HepG2 (cell line): Measurements from ENCODE around the gene MSMP. TPM values are rescaled to one million over a fixed set of nuclear protein-coding genes. Genes with fewer than 3 reads are reported as not detected.
A peak's percentile ranks its signal among the peaks of the same experiment; 100 is the strongest.

Source experiments
- ATF7-NPFF ChIP-seq: sonication (generic); formaldehyde crosslinking; IDR thresholded peaks from 2 replicates; pipeline ENCODE4 v1.8.1; 2023; ENCODE audit warnings: mild to moderate bottlenecking, low read depth, missing genetic modification reagents, moderate library complexity
- FLYWCH1 ChIP-seq: sonication (generic); formaldehyde crosslinking; IDR thresholded peaks from 2 replicates; pipeline ENCODE4 v1.8.1; 2023; ENCODE audit warnings: mild to moderate bottlenecking, missing genetic modification reagents
- FOXJ3 ChIP-seq: sonication (generic); formaldehyde crosslinking; IDR thresholded peaks from 2 replicates; pipeline ENCODE4 v1.4.0; 2020; ENCODE audit warnings: missing genetic modification reagents, mild to moderate bottlenecking, borderline replicate concordance
- GZF1 ChIP-seq: sonication (generic); formaldehyde crosslinking; IDR thresholded peaks from 2 replicates; pipeline ENCODE4 v1.5.1; 2020; ENCODE audit warnings: mild to moderate bottlenecking, missing genetic modification reagents
- NFATC3 ChIP-seq: sonication (generic); formaldehyde crosslinking; IDR thresholded peaks from 2 replicates; pipeline ENCODE4 v1.5.1; 2020; ENCODE audit warnings: mild to moderate bottlenecking, missing genetic modification reagents
- NFE2L2 ChIP-seq: fragments of 150-350 bp; IDR thresholded peaks from 2 replicates; pipeline ENCODE4 v1.6.1; 2014; ENCODE audit warnings: low read length
- NFKB2 ChIP-seq: sonication (generic); formaldehyde crosslinking; IDR thresholded peaks from 2 replicates; pipeline ENCODE4 v1.4.0; 2020; ENCODE audit warnings: missing genetic modification reagents, borderline replicate concordance
- NFYB ChIP-seq: sonication (generic); formaldehyde crosslinking; IDR thresholded peaks from 2 replicates; pipeline ENCODE4 v1.4.0; 2020; ENCODE audit warnings: missing genetic modification reagents
- POLR2A ChIP-seq, 2 experiments: IDR thresholded peaks; 2 replicates each; pipeline ENCODE4 v1.6.1; 2011; ENCODE audit warnings: low read depth in 2 of 2, low read length in 2 of 2, mild to moderate bottlenecking in 1 of 2, moderate library complexity in 1 of 2; ENCODE audit not compliant: insufficient read depth in 1 of 2
- SMAD9 ChIP-seq: sonication (generic); formaldehyde crosslinking; IDR thresholded peaks from 2 replicates; pipeline ENCODE4 v1.5.1; 2020; ENCODE audit warnings: mild to moderate bottlenecking, missing genetic modification reagents
- ZBTB21 ChIP-seq: sonication (generic); formaldehyde crosslinking; IDR thresholded peaks from 2 replicates; pipeline ENCODE4 v1.4.0; 2020; ENCODE audit warnings: missing genetic modification reagents
- ZFP36 ChIP-seq: fragments of 150-350 bp; IDR thresholded peaks from 2 replicates; pipeline ENCODE4 v1.6.1; 2018; ENCODE audit warnings: borderline replicate concordance, low read length, low read depth; ENCODE audit not compliant: partially characterized antibody
- ZNF234 ChIP-seq: sonication (generic); formaldehyde crosslinking; conservative IDR thresholded peaks from 2 replicates; pipeline ENCODE4 v1.5.1; 2020; ENCODE audit warnings: mild to moderate bottlenecking, missing genetic modification reagents
- ZNF253 ChIP-seq: sonication (generic); formaldehyde crosslinking; IDR thresholded peaks from 2 replicates; pipeline ENCODE4 v1.8.0; 2022; ENCODE audit warnings: mild to moderate bottlenecking, missing genetic modification reagents, borderline replicate concordance
- ZNF556 ChIP-seq: sonication (generic); formaldehyde crosslinking; IDR thresholded peaks from 2 replicates; pipeline ENCODE4 v1.4.0; 2020; ENCODE audit warnings: mild to moderate bottlenecking, missing genetic modification reagents, borderline replicate concordance
- ZNF564 ChIP-seq: sonication (generic); formaldehyde crosslinking; IDR thresholded peaks from 2 replicates; pipeline ENCODE4 v1.8.1; 2023; ENCODE audit warnings: mild to moderate bottlenecking, missing genetic modification reagents
- ZNF83 ChIP-seq: sonication (generic); formaldehyde crosslinking; IDR thresholded peaks from 2 replicates; pipeline ENCODE4 v1.4.0; 2020; ENCODE audit warnings: missing genetic modification reagents, mild to moderate bottlenecking, borderline replicate concordance
- polyA plus RNA-seq, 8 experiments: library from polyadenylated mRNA; depleted of rRNA in 3 of 8; stranded (reverse) in 7 of 8; unstranded in 1 of 8; fragments of >200 nt; fragmentation: Illumina TruSeq in 4 of 8; extraction: Trizol in 4 of 8; gene quantifications; 2 replicates each; pipeline versions ENCODE4 v1.2.1 to v1.2.3, GENCODE V29; 2011 to 2016; ENCODE audit warnings: low read depth in 4 of 8, missing spikeins in 1 of 8, mixed read lengths in 1 of 8; ENCODE audit not compliant: insufficient read depth in 1 of 8
- total RNA-seq, 5 experiments: library from RNA; depleted of rRNA; stranded (reverse); fragments of >200 nt; fragmentation: Illumina TruSeq; extraction: Trizol; gene quantifications; 2 replicates each; pipeline ENCODE4 v1.2.3, GENCODE V29; 2016; ENCODE audit warnings: low read depth in 1 of 5
- TF ChIP-seq, protein P1 (sequence below): sonication (generic); formaldehyde crosslinking; IDR thresholded peaks from 2 replicates; pipeline ENCODE4 v1.5.0; 2020; ENCODE audit warnings: mild to moderate bottlenecking, missing genetic modification reagents
- TF ChIP-seq, protein P2 (sequence below): IDR thresholded peaks from 2 replicates; pipeline ENCODE4 v1.6.1; 2016; ENCODE audit warnings: low read depth, control low read depth
- TF ChIP-seq, protein P3 (sequence below): sonication (generic); formaldehyde crosslinking; IDR thresholded peaks from 2 replicates; pipeline ENCODE4 v1.4.0; 2020; ENCODE audit warnings: missing genetic modification reagents
- TF ChIP-seq, protein P4 (sequence below): sonication (generic); formaldehyde crosslinking; IDR thresholded peaks from 2 replicates; pipeline ENCODE4 v1.8.1; 2023; ENCODE audit warnings: missing genetic modification reagents, mild to moderate bottlenecking, borderline replicate concordance
- TF ChIP-seq, protein P5 (sequence below): sonication (generic); formaldehyde crosslinking; conservative IDR thresholded peaks from 2 replicates; pipeline ENCODE4 v1.8.0; 2022; ENCODE audit warnings: missing genetic modification reagents

The MSMP gene
- total and polyA plus RNA-seq, 2 of the 13 experiments (the other 11 are each of a cell fraction or from before 2014, with no cell fraction given): 0.24 to 0.46 TPM

DNA sequence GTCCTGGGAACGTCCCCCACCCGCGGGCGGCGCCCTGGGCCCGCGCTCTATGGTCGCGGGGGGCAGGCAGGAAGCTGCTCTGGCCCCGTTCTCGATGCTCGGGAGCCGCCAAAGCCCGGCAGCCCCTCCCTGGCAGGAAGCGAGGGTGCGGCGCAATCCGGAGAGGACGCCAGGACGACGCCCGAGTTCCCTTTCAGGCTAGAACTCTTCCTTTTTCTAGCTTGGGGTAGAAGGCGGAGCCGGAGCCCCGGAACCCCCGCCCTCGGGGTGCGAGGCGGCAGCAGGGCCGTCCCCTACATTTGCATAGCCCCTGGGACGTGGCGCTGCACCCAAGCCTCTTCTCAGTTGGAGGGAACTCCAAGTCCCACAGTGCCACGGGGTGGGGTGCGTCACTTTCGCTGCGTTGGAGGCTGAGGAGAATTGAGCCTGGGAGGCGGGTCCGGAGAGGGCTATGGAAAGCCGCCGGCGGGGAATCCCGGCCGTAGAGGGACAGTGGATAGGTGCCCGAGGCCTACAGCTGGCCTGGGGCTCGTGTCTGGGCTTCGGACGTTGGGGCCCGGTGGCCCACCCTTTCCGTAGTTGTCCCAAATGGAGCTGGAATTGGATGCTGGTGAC, 21.8 kb downstream of the MSMP start, which contains the start of the genes CREB3 and TLN1 (continued):
- TF ChIP-seq, protein P1, sequence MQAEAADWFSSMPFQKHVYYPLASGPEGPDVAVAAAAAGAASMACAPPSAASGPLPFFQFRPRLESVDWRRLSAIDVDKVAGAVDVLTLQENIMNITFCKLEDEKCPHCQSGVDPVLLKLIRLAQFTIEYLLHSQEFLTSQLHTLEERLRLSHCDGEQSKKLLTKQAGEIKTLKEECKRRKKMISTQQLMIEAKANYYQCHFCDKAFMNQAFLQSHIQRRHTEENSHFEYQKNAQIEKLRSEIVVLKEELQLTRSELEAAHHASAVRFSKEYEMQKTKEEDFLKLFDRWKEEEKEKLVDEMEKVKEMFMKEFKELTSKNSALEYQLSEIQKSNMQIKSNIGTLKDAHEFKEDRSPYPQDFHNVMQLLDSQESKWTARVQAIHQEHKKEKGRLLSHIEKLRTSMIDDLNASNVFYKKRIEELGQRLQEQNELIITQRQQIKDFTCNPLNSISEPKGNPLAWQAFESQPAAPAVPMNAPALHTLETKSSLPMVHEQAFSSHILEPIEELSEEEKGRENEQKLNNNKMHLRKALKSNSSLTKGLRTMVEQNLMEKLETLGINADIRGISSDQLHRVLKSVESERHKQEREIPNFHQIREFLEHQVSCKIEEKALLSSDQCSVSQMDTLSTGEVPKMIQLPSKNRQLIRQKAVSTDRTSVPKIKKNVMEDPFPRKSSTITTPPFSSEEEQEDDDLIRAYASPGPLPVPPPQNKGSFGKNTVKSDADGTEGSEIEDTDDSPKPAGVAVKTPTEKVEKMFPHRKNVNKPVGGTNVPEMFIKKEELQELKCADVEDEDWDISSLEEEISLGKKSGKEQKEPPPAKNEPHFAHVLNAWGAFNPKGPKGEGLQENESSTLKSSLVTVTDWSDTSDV (CRISPR knock-in tag): peak; percentile 54
- no peak for TF ChIP-seq ZNF83 (CRISPR knock-in tag)
- no peak for TF ChIP-seq NFE2L2
- TF ChIP-seq, protein P2, sequence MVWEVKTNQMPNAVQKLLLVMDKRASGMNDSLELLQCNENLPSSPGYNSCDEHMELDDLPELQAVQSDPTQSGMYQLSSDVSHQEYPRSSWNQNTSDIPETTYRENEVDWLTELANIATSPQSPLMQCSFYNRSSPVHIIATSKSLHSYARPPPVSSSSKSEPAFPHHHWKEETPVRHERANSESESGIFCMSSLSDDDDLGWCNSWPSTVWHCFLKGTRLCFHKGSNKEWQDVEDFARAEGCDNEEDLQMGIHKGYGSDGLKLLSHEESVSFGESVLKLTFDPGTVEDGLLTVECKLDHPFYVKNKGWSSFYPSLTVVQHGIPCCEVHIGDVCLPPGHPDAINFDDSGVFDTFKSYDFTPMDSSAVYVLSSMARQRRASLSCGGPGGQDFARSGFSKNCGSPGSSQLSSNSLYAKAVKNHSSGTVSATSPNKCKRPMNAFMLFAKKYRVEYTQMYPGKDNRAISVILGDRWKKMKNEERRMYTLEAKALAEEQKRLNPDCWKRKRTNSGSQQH: peak; percentile 65
- TF ChIP-seq FOXJ3 (CRISPR knock-in tag): peak; percentile 58; the same call in 1 of the 2 replicates
- peak; percentile 57; the same call in 1 of the 2 replicates for TF ChIP-seq ZBTB21
- TF ChIP-seq NFYB (CRISPR knock-in tag): no peak
- TF ChIP-seq NFATC3: peak; percentile 15; the same call in 1 of the 2 replicates
- TF ChIP-seq, protein P3, sequence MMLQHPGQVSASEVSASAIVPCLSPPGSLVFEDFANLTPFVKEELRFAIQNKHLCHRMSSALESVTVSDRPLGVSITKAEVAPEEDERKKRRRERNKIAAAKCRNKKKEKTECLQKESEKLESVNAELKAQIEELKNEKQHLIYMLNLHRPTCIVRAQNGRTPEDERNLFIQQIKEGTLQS (CRISPR knock-in tag): no peak; the same call in 1 of the 2 replicates
- TF ChIP-seq ATF7-NPFF (CRISPR knock-in tag): peak; percentile 69; the same call in 1 of the 2 replicates
- TF ChIP-seq NFKB2 (CRISPR knock-in tag): peak; percentile 41; the same call in 1 of the 2 replicates
- peak; percentile 69; the same call in 1 of the 2 replicates for TF ChIP-seq ZNF556 (CRISPR knock-in tag)
- TF ChIP-seq SMAD9 (CRISPR knock-in tag): no peak
- TF ChIP-seq GZF1 (CRISPR knock-in tag): 0 out of 2 replicates have a peak, but pooled peaks have one; percentile 70
- no peak for TF ChIP-seq ZNF234 (CRISPR knock-in tag)
- TF ChIP-seq ZNF564 (CRISPR knock-in tag): no peak
- TF ChIP-seq, protein P4, sequence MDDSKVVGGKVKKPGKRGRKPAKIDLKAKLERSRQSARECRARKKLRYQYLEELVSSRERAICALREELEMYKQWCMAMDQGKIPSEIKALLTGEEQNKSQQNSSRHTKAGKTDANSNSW (CRISPR knock-in tag): 0 out of 2 replicates have a peak, but pooled peaks have one; percentile 31
- TF ChIP-seq, protein P5, sequence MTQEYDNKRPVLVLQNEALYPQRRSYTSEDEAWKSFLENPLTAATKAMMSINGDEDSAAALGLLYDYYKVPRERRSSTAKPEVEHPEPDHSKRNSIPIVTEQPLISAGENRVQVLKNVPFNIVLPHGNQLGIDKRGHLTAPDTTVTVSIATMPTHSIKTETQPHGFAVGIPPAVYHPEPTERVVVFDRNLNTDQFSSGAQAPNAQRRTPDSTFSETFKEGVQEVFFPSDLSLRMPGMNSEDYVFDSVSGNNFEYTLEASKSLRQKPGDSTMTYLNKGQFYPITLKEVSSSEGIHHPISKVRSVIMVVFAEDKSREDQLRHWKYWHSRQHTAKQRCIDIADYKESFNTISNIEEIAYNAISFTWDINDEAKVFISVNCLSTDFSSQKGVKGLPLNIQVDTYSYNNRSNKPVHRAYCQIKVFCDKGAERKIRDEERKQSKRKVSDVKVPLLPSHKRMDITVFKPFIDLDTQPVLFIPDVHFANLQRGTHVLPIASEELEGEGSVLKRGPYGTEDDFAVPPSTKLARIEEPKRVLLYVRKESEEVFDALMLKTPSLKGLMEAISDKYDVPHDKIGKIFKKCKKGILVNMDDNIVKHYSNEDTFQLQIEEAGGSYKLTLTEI: no peak
- no peak for TF ChIP-seq ZNF253
- peak; percentile 72 to 76 for TF ChIP-seq POLR2A (IDR thresholded peaks at IDR 0.05; ENCODE audit: insufficient read depth in 1 of 2, low read depth in 2 of 2, low read length in 2 of 2)
- TF ChIP-seq ZFP36: no peak
- TF ChIP-seq FLYWCH1: no peak
